Endothelial cell (in vitro differentiated cells): ENCODE data around the gene LY6G5B. TPM values are rescaled to one million over a fixed set of nuclear protein-coding genes. Genes with fewer than 3 reads are reported as not detected.

Source experiments
- DNase-seq: peaks from one replicate; pipeline ENCODE4 v3.0.0; 2021; ENCODE audit warnings: low spot score
- H3K27ac Mint-ChIP-seq: one replicate; pipeline ENCODE4 v1.8.0; 2021; ENCODE audit warnings: mixed read lengths, inconsistent platforms; ENCODE audit not compliant: unreplicated experiment
- H3K27me3 Mint-ChIP-seq: one replicate; pipeline ENCODE4 v1.8.0; 2021; ENCODE audit warnings: mild to moderate bottlenecking, moderate library complexity, mixed read lengths, inconsistent platforms; ENCODE audit not compliant: unreplicated experiment
- H3K36me3 Mint-ChIP-seq: one replicate; pipeline ENCODE4 v1.8.0; 2021; ENCODE audit warnings: mild to moderate bottlenecking, low read depth, mixed read lengths, inconsistent platforms; ENCODE audit not compliant: unreplicated experiment
- H3K4me1 Mint-ChIP-seq: one replicate; pipeline ENCODE4 v1.8.0; 2021; ENCODE audit warnings: mild to moderate bottlenecking, mixed read lengths, inconsistent platforms; ENCODE audit not compliant: unreplicated experiment
- H3K4me3 Mint-ChIP-seq: one replicate; pipeline ENCODE4 v1.8.0; 2021; ENCODE audit warnings: mild to moderate bottlenecking, mixed read lengths, inconsistent platforms; ENCODE audit not compliant: unreplicated experiment
- H3K9me3 Mint-ChIP-seq: one replicate; pipeline ENCODE4 v1.8.0; 2021; ENCODE audit warnings: mixed read lengths, inconsistent platforms; ENCODE audit not compliant: unreplicated experiment
- CTCF ChIP-seq: fragments of 200-600 bp; sonication (generic); IDR thresholded peaks from one replicate; pipeline ENCODE4 v1.5.0; 2021; ENCODE audit warnings: antibody characterized with exemption; ENCODE audit not compliant: unreplicated experiment
- total RNA-seq: library from RNA; stranded (reverse); fragmentation: NEBNext Ultra II Directional; extraction: Animal tissue kit (Norgen Biotek cat#: 25700); gene quantifications from one replicate; pipeline ENCODE4 v1.2.1, GENCODE V29; 2021; ENCODE audit not compliant: unreplicated experiment

The LY6G5B gene
- total RNA-seq, 1 donor from 2014 or later = 16.3 TPM

DNA sequence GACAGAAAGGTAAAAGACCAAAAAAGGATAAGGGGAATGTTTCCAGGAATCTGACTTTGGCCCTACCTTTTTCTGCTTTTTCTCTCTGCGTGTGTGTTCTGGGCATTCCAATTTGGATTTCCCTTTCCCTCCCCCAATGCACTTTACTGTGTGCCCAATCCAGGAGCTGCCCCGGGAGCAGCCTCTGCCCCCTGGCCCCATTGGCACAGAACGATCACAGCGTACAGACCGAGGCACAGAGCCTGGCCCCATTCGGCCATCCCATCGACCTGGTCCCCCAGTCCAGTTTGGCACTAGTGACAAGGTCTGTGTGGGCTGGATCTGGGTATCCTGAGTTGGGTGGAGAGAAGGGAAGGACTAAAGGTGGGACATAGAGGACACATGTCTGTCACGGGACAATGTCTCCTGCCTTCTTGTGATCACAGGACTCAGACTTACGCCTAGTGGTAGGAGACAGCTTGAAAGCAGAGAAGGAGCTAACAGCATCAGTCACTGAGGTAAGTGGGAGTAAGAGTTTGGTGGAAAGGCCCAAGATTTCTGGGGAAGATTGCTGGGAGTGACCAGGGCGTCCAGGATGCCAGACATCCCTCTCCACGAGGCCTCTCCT is 34.7 kb upstream of the LY6G5B start:
- Mint-ChIP-seq H3K27me3 (peaks cover 12% of the 10 kb centered on the region), H3K4me1 (no peaks in the 10 kb centered on the region), H3K9me3 (no peaks in the 10 kb centered on the region), H3K4me3 (no peak overlapping the region), H3K36me3 (peaks cover 31% of the 10 kb centered on the region), H3K27ac (no peak overlapping the region)
- DNase-seq = no peak
- TF ChIP-seq CTCF = no peak

- Mint-ChIP-seq H3K27me3 (peaks cover 12% of the 10 kb centered on the region), H3K27ac (no peak overlapping the region), H3K4me1 (no peaks in the 10 kb centered on the region), H3K36me3 (peaks cover 35% of the 10 kb centered on the region), H3K9me3 (no peaks in the 10 kb centered on the region), H3K4me3 (peak overlapping the region; percentile 60)
- no peak for DNase-seq
- no peak for TF ChIP-seq CTCF
These were observed 32.8 kb upstream of the LY6G5B start for GRCh38 chr6:31636698-31637596.

- H3K27me3 Mint-ChIP-seq = peaks cover 8% of the 10 kb centered on the region
- peaks cover 36% of the 10 kb centered on the region for H3K36me3 Mint-ChIP-seq
- H3K9me3 Mint-ChIP-seq = no peaks in the 10 kb centered on the region
- no peak for DNase-seq
- H3K4me1 Mint-ChIP-seq = no peaks in the 10 kb centered on the region
- peak overlapping the region; percentile 42 for H3K4me3 Mint-ChIP-seq
- no peak overlapping the region for H3K27ac Mint-ChIP-seq
- no peak for TF ChIP-seq CTCF
These were observed 30.7 kb upstream of the LY6G5B start for GRCh38 chr6:31639043-31639442.

DNA sequence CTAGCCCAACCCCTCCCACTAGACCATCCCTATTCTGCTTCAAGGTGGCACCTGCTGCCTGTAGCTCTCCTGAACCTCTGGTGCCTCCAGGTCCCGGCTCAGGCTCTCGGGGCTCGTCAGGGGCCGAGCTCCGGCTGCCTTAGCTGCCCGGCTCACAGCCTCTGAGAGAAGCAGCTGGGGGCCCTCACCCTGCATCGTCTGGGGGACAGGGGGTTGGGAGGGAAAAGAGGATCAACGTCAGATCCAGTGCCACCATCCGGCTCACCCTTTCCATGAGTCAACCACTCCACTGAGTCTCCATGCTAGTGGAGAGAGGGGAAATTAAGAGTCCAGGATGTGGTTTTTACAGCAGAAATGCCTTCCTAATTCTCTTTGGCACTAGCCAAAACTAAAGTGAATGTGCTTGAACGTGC is 30.3 kb upstream of the LY6G5B start:
- Mint-ChIP-seq H3K36me3 (peaks cover 35% of the 10 kb centered on the region), H3K4me1 (no peaks in the 10 kb centered on the region), H3K4me3 (no peak overlapping the region), H3K27ac (no peak overlapping the region), H3K27me3 (peaks cover 8% of the 10 kb centered on the region), H3K9me3 (no peaks in the 10 kb centered on the region)
- DNase-seq = no peak
- no peak for TF ChIP-seq CTCF

DNA sequence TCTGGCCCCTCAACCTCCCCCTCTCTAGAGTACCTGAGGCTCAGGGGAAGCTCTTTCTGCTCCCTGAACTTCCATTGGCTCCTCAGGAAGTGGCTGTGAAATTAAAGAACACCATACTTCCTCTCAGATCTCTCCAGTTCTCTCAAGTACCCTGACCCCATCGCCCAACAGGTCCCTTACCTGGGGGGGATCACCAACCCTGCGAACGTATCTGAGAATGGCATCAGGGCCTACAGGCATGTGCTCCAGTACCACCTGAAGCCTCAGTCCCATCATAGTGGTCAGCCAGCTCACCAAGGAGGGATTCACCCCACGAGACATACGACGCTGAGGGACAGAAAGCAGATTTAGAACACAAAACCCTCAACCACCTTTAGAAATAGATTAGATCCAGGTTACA is 29.2 kb upstream of the LY6G5B start:
- peaks cover 8% of the 10 kb centered on the region for H3K27me3 Mint-ChIP-seq

More for the DNA sequence above, 29.2 kb upstream of the LY6G5B start:
- Mint-ChIP-seq H3K36me3 (peaks cover 36% of the 10 kb centered on the region), H3K9me3 (no peaks in the 10 kb centered on the region), H3K27ac (no peak overlapping the region), H3K4me1 (peaks cover 2% of the 10 kb centered on the region), H3K4me3 (peak overlapping the region; percentile 25)
- no peak for DNase-seq
- TF ChIP-seq CTCF = no peak
